Suppressor macrophage treated with lipopolysaccharide for 4 hours (primary cell): ENCODE measurements around the gene DIPK1B.
A peak's percentile ranks its signal among the peaks of the same experiment; 100 is the strongest.

Experiments used
- DNase-seq: peaks from one replicate; pipeline ENCODE4 v3.0.0-alpha.2; 2020

DIPK1B gene

DNA sequence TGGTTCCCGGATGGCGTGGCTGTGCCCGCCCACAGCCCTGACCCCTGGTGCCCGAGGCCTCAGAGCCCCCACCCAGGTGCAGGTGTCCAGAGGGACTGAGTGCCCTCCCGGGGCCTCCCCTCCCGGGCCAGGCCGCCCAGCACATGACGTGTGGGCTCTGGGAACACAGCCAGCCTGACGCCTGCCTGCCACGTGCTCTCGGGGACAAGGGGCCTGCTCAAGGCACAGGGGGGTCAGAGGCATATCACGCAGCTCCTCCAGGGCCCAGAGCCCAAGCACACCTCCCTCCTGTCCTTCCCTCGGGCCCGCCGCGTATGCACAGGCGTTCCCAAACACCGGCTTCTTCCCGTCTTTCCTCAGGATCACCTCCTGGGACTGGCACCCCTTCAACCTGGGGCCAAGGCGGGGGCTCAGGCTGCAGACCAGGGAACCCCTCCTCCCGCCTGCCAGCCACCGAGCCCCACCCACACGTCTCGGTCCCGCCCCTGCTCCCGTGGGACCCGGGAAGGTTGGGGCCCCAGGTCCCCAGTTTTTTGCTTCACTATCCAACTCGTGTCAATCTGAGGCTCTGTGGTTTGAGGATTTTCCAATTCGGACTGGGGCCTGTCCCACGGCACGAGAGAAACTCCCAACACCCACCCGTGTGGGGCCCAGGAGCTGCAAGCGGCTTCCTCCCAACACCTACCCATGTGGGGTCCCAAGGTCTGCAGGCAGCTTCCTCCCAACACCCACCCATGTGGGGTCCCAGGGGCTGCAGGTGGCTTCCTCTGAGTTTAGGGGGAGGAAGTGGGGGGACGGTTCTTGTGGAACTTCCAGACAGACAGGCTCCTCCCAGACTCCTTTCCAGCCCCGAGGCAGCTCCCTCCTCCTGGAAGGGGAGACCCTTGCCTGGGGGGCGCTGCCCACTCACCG lies 28.9 kb downstream of the DIPK1B start:
- no peak for DNase-seq

DNA sequence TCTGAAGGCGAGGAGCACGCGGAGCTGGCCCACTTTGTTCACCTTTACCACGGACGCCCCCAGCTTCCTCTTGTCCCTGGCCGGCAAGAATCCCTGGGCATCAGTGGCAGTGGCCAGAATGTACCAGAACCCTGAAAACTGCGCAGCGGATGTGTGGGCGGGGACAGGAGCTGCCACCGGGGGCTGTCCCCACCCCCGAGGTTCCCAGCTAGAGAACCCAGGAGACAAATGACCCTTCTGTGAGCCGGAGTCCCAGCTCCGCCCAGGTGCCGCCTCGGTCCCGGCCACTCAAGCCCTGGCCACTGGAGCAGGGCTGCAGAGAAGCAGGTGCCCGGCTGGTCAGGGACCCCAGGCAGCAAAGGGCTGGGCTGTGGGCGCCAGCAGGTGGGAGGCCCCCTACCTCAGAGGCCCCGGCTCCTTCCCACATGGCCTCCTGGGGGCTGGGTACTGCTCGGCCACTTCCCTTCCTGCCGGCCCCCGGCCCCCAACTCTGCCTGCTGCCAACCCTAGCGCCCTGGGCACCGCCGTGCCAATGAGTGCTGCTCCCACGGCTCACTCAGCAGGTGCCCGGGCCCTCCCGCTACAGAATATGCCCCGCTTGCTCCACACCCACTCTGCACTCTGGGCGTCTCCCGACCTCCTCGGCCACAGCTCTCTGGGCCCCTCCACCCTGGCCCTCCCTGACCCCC lies 29.7 kb downstream of the DIPK1B start:
- peak; percentile 31 for DNase-seq

DNA sequence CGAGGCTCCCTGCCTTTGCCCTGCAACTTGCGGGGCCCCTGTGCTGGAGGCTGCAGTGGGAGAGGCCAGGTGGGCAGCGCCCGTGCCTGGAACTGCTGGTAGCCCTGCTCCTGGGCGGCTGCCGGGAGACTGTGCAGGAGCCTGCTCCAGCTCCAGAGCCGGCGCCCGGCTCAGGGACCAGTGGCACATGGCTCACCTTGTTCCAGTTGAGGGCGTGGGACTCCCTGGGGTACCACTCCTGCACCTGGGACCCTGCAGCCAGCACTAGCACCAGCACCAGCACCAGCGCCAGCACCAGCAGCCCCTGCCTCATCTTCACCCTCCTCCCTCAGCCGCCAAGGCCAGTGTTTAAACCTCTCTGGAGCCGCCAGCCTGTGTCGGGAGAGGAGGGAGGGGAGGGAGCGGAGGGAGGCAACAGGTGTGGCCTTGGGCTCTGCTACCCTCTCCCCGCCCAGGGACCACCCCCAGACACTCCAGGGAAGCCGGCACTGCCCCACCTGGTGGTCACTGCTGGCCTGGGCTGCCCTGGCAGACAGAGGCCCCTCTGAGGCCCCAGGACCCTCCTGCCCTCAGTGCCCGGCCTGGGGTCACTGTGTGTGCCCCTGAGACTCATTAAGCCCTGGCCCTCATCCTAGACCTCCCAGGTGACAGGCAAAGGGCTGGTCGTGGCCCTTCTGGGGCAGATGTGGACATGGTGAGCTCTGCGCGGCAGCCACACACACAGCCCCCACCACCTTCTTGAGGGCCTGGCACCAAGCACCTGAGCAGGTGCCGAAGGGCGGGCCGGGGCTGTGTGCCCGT lies 30.4 kb downstream of the DIPK1B start, which contains the start of gene LCN10:
TSS of gene LCN10 (minus strand) at position 350 of the 801 bp plus-strand sequence. CDS start at position 313, 37 bp downstream.
- no peak for DNase-seq

DNA sequence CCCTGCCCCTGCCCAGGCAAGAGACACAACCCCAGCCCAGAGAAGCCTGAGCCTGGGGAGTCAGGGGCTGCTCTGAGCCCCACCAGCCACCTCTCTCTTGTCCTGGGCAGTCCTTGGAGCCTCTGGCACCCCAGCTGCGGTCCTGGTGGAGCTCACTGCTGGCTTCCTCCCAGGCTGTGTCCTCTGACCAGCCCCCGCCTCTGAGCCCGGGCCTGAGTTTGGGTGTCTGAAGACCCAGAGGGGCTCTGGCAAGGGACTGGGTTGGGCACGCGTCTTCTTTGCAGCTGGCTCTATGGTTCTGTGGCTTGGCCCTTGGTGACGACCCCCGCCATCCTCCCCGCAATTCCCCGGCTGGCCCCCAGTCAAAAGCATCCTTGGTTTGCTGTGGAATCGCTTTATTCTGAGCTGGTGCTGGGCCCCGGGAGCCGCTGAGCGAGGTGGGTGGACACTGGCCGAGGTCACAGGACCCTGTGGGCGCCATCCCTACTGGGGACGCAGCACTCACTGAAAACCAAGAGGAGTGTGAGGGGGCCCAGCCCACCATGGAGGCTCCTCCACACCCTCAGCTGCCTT lies 31.4 kb downstream of the DIPK1B start:
- DNase-seq = no peak

DNA sequence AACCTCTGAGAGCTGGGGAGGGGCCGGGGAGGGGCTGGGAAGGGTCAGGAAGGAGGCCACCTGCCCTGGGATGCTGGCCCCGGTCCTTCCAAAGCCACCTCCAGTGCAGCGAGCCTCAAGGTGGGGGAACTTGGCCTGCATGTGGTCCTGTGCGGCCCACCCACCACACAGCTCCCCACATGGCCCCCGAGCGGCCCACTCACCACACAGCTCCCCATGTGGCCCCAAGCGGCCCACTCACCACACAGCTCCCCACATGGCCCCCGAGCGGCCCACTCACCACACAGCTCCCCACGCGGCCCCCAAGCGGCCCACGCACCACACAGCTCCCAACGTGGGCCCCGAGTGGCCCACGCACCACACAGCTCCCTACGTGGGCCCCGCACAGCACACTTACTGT lies 32.4 kb downstream of the DIPK1B start:
- no peak for DNase-seq

DNA sequence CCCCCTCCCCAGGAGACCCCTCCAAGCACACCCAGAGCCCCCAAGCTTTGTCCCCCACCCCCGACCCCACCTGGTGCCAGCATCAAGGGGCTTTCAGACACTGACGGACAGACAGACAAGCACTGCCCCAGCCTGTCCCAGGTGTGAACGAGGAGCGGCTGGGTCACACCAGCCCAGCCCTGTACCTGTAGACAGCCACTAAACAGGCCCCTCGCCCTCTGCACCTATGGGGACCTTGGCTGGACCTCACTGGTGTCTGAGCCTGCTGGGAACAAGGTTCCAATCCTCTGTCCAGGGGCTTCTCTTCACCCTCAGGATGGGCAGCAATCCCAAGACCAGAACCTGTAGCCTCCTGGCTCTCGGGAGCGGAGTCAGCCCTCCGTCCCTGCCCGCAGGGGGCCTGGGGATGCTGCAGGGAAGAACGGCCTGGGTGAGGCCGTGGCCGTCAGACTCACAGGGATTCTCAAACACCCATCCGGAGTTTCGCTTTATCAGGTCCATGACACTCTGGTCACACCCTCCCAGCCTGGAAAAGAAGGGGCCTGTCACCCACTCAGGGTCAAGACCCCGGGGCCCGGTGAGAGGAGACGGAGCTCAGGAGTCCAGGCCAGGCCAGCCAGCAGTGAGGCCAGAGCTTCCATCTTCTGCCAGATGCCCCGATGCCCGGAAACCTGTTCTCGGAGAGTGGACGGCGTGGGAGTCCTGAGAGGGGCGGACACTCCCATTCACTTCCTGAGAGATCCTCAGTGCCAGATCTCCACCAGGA lies 33.2 kb downstream of the DIPK1B start:
- DNase-seq = no peak

DNA sequence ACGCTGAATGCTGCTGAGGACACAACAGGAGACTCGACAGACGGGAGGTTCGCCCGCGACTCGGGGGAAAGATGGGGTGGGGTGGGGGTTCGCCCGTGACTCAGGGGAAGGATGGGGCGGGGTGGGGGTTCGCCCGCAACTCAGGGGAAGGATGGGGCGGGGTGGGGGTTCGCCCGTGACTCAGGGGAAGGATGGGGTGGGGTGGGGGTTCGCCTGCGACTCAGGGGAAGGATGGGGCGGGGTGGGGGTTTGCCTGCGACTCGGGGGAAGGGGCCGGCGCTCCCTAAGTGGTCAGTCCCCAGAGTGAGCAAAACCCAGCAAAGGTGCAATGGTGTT lies 33.8 kb downstream of the DIPK1B start:
- no peak for DNase-seq

DNA sequence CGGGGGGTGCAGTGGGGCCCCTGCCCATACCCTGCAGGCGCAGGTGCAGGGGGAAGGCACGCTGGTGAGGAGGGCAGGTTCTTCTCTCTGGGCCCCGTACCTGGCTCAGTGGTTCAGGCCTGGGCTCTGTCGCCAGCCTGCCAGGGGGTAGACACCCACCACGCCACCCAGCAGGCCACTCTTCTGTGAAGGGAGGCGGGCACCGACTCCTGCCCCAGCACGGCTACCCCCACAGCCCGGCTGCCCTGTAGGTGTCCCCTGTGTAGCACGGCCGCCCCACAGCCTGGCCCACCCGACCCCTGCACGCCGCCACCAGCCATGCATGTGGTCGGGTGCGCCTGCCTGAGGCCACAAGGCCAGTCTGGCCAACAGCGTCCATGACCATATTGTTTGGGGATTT lies 34.2 kb downstream of the DIPK1B start:
- no peak for DNase-seq

DNA sequence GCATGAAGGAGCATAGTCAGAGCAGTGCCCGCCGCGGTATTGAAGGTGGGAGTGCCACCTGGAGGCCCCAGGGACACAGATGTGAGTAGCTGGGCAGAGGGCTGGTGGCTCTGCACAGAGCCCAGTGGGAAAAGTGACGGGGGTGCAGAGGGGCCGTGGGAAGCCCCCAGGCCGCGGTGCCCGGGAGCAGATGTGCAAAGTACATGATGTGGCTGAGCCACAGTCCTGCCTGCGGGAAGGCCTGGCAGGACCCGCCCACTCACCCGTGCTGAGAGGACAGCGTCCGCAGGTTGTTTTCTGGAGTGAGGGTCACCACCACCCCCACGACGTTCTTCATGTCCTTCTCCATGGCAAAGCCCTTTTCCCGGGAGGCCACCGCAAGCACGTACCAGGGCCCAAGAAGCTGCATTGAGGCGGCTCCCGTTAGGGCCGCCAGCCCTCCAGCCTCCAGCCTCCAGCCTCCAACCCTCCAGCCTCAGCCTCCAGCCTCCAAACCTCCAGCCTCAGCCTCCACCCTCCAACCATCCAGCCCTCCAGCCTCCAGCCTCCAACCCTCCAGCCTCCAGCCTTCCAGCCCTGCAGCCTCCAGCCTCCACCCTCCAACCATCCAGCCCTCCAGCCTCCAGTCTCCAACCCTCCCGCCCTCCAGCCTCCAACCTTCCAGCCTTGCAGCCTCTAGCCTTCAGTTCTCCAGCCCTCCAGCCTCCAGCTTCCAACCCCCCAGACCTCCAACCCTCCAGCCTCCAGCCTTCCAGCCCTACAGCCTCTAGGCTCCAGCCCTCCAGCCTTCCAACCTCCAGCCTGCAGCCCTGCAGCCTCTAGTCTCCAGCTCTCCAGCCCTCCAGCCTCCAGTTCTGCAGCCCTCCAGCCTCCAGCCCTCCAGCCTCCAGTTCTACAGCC lies 35.0 kb downstream of the DIPK1B start:
- DNase-seq = no peak

DNA sequence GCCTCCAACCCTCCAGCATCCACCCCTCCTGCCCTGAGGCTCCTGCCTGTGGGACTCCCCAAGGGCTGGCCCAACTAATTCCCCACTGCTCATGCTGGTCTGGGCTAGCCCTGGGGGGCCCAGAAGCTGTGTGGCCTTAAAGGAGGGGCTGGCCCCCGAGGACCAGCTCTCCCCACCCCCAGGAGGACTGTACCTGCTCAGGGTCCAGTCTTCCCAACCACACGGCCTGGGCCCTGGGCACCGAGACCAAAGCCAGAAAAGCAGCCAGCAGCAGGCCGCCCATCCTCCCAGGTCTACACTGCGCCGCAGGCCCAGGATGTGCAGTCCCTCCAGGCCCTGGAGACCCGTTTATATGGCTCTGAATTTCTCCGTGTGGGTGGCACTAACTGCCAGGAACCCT lies 35.8 kb downstream of the DIPK1B start, which contains the start of gene LCN6:
TSS of gene LCN6 (minus strand) at position 325 of the 400 bp plus-strand sequence. CDS start at position 283, 42 bp downstream.
- DNase-seq = no peak

DNA sequence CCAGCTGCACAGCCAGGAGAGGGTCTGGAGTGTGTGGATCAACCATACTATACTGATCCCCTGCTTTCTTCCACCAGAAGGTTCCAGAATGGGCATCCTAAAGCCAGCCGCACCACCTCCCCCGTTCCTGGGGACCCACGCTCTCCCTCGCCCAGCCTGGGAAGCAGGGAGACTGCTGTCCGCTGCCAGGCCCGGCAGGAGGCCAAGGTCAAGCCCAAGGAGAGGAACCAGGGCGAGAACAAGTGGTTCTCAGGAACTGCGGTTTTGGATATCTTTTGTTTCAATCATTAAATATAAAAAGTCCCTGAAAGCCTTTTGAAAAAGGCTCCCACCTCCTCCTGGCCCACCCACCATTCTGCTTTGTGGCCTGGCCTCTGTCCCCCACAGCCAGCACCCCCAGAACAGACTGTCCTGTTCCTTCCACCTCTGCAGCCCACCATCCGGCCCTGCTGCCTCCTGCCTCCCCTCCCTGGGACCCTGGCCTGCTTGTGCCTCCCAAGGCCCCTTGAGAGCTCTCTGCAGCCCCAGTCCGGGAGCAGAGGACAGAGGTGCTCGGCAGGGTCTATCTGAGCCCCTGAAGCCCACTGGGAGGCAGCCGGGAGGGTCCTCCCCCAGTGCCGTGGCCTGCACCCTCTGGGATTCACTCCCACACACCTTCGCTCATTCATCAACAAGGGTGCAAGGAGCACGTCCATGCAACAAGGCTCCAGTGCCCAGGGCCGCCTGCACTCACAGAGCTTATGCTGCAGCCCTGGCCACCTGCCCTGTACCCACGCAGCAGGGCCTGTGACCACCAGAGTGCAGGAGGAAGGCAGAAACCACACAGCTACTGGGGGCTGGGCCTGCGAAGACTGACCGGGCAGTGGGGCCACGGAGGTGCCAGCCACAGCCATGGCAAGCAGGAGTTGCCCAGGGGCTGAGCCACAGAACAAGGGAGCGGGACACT lies 36.6 kb downstream of the DIPK1B start:
- DNase-seq = no peak

DNA sequence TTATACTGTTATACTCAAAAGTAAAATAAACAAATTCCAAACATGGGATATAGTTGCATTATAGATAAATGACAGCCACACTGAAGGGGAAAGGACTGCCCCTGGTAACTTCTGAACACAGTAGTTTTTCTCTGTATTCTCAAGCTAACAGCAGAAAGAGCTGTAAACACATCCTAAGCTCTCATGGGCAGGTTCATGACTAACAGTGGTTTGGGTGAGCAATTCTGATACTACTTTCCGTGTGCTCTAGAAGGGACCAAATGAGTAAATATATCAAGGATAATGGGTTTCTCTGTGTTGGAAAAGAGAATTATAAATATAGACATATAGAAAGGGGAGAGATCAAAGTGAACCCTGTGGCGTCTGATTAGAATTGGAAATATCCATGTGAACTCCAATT lies 38.2 kb downstream of the DIPK1B start:
- no peak for DNase-seq

DNA sequence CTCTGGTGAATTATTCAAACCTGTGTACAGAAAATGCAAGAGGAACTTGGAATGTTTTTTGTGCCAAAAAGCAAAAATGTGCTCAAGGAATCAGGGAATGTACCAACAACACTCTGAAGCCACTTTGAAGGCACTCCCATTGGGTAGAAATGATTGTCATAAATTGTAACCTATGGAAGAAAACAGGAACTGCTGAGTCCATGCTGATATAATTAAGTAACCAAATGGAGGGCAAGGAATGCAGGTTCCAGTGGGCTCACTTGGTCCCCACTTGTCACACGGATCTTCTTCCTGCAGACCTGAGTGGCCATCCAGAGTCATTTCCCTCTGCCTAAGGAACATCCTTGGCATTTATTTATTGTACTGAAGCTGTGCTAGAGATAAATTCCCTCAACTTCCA lies 38.9 kb downstream of the DIPK1B start:
- DNase-seq = no peak

DNA sequence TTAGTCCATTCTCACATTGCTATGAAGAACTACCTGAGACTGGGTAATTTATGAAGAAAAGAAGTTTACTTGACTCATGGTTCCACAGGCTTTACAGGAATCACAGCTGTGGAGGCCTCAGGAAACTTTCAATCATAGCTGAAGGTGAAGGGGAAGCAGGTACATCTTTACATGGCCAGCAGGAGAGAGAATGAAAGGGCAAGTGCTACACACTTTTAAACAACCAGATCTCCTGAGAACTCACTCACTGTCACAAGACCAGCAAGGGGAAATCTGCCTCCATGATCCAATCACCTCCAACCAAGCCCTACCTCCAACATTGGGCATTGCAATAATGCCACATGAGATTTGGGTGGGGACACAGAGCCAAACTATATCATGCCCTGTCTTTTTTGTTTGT lies 39.4 kb downstream of the DIPK1B start:
- no peak for DNase-seq

DNA sequence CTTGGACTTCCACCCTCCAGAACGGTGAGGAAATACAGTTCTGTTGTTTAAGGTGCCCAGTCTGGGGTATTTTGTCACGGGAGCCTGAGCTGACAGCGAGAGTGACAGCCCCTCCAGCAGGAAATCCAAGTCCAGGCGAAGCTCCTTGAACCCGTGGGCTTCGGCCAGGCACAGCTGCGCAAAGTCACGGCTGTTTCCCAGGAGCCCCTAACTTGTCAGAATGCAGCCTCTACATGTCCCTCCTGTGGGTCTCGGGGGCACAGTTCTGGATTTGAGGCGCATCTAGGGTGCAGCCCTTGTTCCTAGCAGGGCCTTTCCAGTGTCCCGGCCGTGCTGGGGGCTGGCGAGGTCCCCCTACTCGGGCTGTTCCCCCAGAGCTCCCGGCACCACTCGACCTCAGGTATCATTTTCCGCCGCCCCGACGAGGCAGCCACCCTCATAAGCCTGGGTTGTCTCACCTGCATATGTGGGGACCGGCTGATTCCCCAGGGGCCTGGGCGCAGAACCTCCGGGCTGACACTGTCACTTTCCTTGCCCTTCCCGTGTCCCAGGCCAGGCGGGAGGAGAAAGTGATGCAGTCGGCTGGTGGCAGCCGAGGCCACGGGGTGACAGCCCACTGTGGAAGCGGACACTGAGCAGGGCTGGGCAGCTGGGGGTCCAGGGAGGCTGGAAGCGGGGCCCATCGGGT lies 41.1 kb downstream of the DIPK1B start:
- no peak for DNase-seq

DNA sequence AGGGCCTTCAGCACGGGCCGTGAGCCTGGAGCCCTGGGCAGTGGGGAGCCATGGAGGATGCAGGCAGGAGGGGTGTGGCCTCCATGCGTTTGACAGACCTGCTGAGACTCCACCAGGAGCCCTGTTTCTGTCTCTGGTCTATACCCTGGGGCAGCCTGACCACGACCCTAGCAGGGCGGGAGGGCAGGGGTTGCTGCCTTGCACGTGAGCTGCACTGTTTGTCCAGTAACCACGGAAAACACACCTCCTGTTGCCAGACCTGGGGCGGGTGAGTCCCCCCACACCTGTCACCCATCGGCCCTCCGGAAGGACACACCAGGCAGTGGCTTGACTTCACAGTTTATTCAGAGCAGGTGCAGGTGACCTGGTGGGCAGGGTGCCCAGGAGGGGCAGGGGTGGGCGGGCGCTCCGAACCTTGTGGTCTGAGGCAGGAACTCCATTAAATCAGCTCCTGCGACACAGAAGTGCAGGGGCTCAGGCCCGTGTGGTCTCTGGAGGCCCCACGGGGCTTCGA lies 41.7 kb downstream of the DIPK1B start:
- no peak for DNase-seq

DNA sequence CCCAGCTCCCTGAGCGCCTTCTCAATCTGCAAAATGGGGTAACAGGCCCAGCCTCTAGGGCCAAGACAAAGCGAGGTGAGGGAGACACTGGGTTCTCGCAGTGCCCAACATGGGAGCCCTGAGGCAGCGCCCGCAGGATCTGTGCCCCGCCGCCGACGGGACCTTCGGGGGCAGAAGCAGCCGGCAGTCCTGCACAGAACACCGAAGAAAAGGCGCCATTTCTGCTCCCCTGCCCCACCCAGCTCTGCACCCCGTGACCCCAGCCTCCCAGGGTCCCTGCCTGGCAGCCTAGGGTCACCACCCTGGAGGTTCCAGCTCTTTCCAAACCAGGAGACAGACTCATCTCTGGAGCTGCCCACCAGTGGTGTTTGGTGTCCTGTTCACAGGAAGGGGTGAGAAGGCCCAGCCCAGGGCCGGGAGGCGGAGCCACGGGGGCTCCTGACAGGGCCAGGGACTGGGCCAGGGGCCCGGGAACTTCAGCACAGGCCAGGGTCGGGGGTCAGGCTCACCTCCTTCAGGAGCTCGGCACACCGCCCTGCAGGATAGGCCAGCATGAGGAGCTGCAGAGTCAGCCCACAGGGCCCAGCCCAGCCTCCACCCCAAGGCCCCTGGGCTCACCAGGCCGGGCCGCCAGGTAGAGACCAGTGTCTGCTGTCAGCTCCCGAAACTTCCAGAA lies 42.4 kb downstream of the DIPK1B start:
- no peak for DNase-seq
